Upper lobe of left lung (tissue), 6 donors: ENCODE measurements around the gene ULK4. TPM values are rescaled to one million over a fixed set of nuclear protein-coding genes. Genes with fewer than 3 reads are reported as not detected.

Experiments
- ATAC-seq, 2 donors: fragments of 200-7000 bp; cut with Tn5 transposase; one replicate each; pipeline ENCODE4 v1.9.1; 2022; ENCODE audit warnings: mild to moderate bottlenecking in 2 of 2, moderate library complexity in 2 of 2; ENCODE audit not compliant: low FRiP score in 2 of 2
- DNase-seq, 2 donors: peaks; one replicate each; pipeline ENCODE4 v3.0.0-alpha.2; 2019 to 2020
- H3K27ac ChIP-seq, 4 donors: fragments of 200-600 bp; sonication (generic); one replicate each; pipeline ENCODE4 v1.5.1; 2016 to 2019
- H3K27me3 ChIP-seq, 4 donors: fragments of 200-600 bp; sonication (generic); one replicate each; pipeline ENCODE4 v1.5.1; 2017 to 2019
- H3K36me3 ChIP-seq, 4 donors: fragments of 200-600 bp; sonication (generic); one replicate each; pipeline ENCODE4 v1.5.1; 2016 to 2019
- H3K4me1 ChIP-seq, 4 donors: fragments of 200-600 bp; sonication (generic); one replicate each; pipeline ENCODE4 v1.5.1; 2018 to 2019
- H3K4me3 ChIP-seq, 4 donors: fragments of 200-600 bp; sonication (generic); one replicate each; pipeline ENCODE4 v1.5.1; 2017 to 2019; ENCODE audit warnings: mild to moderate bottlenecking in 2 of 4, moderate library complexity in 1 of 4
- H3K9me3 ChIP-seq, 4 donors: fragments of 200-600 bp; sonication (generic); one replicate each; pipeline ENCODE4 v1.5.1; 2018 to 2019
- CTCF ChIP-seq, 6 experiments: fragments of 450-650 bp in 4 of 6; fragments of 200-600 bp in 2 of 6; sonication (generic) in 2 of 6; IDR thresholded peaks; one replicate each; pipeline ENCODE4 v1.5.1; 2016 to 2019; ENCODE audit warnings: antibody characterized with exemption in 6 of 6
- EP300 ChIP-seq, 4 donors: sonication (generic); formaldehyde crosslinking; IDR thresholded peaks; one replicate each; pipeline ENCODE4 v1.5.1; 2017; ENCODE audit warnings: antibody characterized with exemption in 4 of 4, control low read depth in 2 of 4
- POLR2A ChIP-seq, 4 donors: fragments of 450-650 bp; IDR thresholded peaks; one replicate each; pipeline ENCODE4 v1.5.1; 2016 to 2017; ENCODE audit warnings: antibody characterized with exemption in 4 of 4, mild to moderate bottlenecking in 2 of 4
- POLR2AphosphoS5 ChIP-seq, 2 donors: sonication (generic); formaldehyde crosslinking; IDR thresholded peaks; one replicate each; pipeline ENCODE4 v1.5.1; 2017; ENCODE audit warnings: antibody characterized with exemption in 2 of 2
- WGBS, 2 donors: methylation state at CpG; one replicate each; pipeline ENCODE4 v1.1.5; 2017 to 2018; 5-methylcytosine and 5-hydroxymethylcytosine counted together
- total RNA-seq, 6 donors: library from RNA; depleted of rRNA in 4 of 6; stranded (reverse); fragments of >200 nt in 4 of 6; gene quantifications; one replicate each; pipeline versions ENCODE4 v1.1.0 to v1.2.1, GENCODE V29; 2016 to 2021
- donor health status: DM: no; HTN: no; CAD: no; lungs with moderate emphysema.
- donor health status: DM: no; HTN: yes; CAD: no; lungs with severe emphysema.

Gene ULK4
- total RNA-seq, 6 donors from 2014 or later, result 9.4 to 76.5 (median 28.1) TPM

GRCh38 chr3:41629072-41629471 lies 332.8 kb downstream of the ULK4 start:
- no peaks in the 10 kb centered on the region for H3K9me3 ChIP-seq
- H3K36me3 ChIP-seq, result no peaks in the 10 kb centered on the region
- H3K27ac ChIP-seq, result no peak overlapping the region
- H3K27me3 ChIP-seq, result no peaks in the 10 kb centered on the region
- H3K4me3 ChIP-seq, result no peak overlapping the region
- H3K4me1 ChIP-seq, result no peaks in the 10 kb centered on the region
- TF ChIP-seq CTCF (IDR thresholded peaks at IDR 0.05), result no peak
- no peak for TF ChIP-seq POLR2AphosphoS5 (IDR thresholded peaks at IDR 0.05)
- TF ChIP-seq EP300 (IDR thresholded peaks at IDR 0.05), result no peak
- no peak for TF ChIP-seq POLR2A (IDR thresholded peaks at IDR 0.05)
- ATAC-seq (no peak), DNase-seq (no peak)
- WGBS, 2 donors, result 84 to 95% methylated on average over 4 of the region's 4 CpGs

GRCh38 chr3:41627477-41628087 lies 334.3 kb downstream of the ULK4 start:
- no peaks in the 10 kb centered on the region for H3K27me3 ChIP-seq
- no peaks in the 10 kb centered on the region for H3K9me3 ChIP-seq
- DNase-seq (no peak), ATAC-seq (no peak)
- WGBS, 2 donors, result 86 to 90% methylated on average over 5 of the region's 5 CpGs
- H3K4me3 ChIP-seq, result no peak overlapping the region
- no peaks in the 10 kb centered on the region for H3K36me3 ChIP-seq
- H3K4me1 ChIP-seq, result no peaks in the 10 kb centered on the region
- TF ChIP-seq CTCF (IDR thresholded peaks at IDR 0.05) (no peak), EP300 (IDR thresholded peaks at IDR 0.05) (no peak), POLR2AphosphoS5 (IDR thresholded peaks at IDR 0.05) (no peak), POLR2A (IDR thresholded peaks at IDR 0.05) (no peak)
- H3K27ac ChIP-seq, result no peak overlapping the region

- H3K27me3 ChIP-seq, result no peaks in the 10 kb centered on the region
- H3K36me3 ChIP-seq, result no peaks in the 10 kb centered on the region
- DNase-seq, result no peak
- H3K4me3 ChIP-seq, result no peak overlapping the region
- H3K4me1 ChIP-seq, result no peaks in the 10 kb centered on the region
- H3K27ac ChIP-seq, result no peak overlapping the region
- no peaks in the 10 kb centered on the region for H3K9me3 ChIP-seq
- WGBS, 2 donors, result 96 to 97% methylated on average over 2 of the region's 2 CpGs
- TF ChIP-seq POLR2A (IDR thresholded peaks at IDR 0.05) (no peak), EP300 (IDR thresholded peaks at IDR 0.05) (no peak), POLR2AphosphoS5 (IDR thresholded peaks at IDR 0.05) (no peak), CTCF (IDR thresholded peaks at IDR 0.05) (no peak)
- ATAC-seq, result no peak
Measured at GRCh38 chr3:41612853-41613252, 349.1 kb downstream of the ULK4 start.

GRCh38 chr3:41611008-41611407 lies 350.9 kb downstream of the ULK4 start:
- DNase-seq (no peak), ATAC-seq (no peak)
- Histone ChIP-seq H3K4me1 (no peaks in the 10 kb centered on the region), H3K27ac (no peak overlapping the region), H3K4me3 (no peak overlapping the region), H3K27me3 (no peaks in the 10 kb centered on the region), H3K9me3 (no peaks in the 10 kb centered on the region), H3K36me3 (no peaks in the 10 kb centered on the region)
- TF ChIP-seq POLR2AphosphoS5 (IDR thresholded peaks at IDR 0.05) (no peak), EP300 (IDR thresholded peaks at IDR 0.05) (no peak), POLR2A (IDR thresholded peaks at IDR 0.05) (no peak)
- 97 to 98% methylated on average over 6 of the region's 6 CpGs for WGBS, 2 donors

- Histone ChIP-seq H3K9me3 (no peaks in the 10 kb centered on the region), H3K4me3 (no peak overlapping the region), H3K4me1 (no peaks in the 10 kb centered on the region), H3K27ac (no peak overlapping the region), H3K36me3 (no peaks in the 10 kb centered on the region), H3K27me3 (no peaks in the 10 kb centered on the region)
- ATAC-seq, result no peak
- TF ChIP-seq POLR2A (IDR thresholded peaks at IDR 0.05) (no peak), EP300 (IDR thresholded peaks at IDR 0.05) (no peak), CTCF (IDR thresholded peaks at IDR 0.05) (no peak), POLR2AphosphoS5 (IDR thresholded peaks at IDR 0.05) (no peak)
- 61 to 93% methylated on average over 1 of the region's 1 CpG for WGBS, 2 donors
- no peak for DNase-seq
Measured at GRCh38 chr3:41608347-41608746, 353.6 kb downstream of the ULK4 start.
